Eye (tissue), 1 donor: Measurements from ENCODE around the gene SULT1A3.
"Not testable (repeated sequence)": the region's sequence is repeated elsewhere in the genome, so short reads cannot be mapped to it uniquely, and the experiment has no call there.

Experiments
- DNase-seq: peaks from one replicate; pipeline ENCODE4 v3.0.0-alpha.2; 2015

SULT1A3 gene

DNA sequence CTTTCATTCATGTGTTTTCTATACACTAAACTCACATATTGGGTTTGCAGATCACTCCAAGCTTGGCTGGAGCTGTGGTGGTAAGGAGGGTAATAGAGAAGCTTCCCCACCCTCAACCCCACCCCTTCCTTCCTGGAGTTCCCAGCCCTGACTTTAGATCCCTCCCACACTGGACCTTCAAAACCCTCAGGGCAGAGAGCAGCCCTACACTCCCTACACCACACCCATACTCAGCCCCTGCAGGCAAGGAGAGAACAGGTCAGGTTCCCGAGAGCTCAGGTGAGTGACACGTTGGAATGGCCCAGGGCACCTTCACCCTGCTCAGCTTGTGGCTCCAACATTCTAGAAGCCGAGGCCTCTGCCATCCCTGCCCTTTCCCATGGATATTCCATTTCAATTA lies at the start of gene SULT1A3:
Gene SULT1A3 (plus strand): TSS at position 207 of the 400 bp plus-strand sequence. CDS start 1,474 bp downstream, outside the sequence.
- not testable (repeated sequence) for DNase-seq

DNA sequence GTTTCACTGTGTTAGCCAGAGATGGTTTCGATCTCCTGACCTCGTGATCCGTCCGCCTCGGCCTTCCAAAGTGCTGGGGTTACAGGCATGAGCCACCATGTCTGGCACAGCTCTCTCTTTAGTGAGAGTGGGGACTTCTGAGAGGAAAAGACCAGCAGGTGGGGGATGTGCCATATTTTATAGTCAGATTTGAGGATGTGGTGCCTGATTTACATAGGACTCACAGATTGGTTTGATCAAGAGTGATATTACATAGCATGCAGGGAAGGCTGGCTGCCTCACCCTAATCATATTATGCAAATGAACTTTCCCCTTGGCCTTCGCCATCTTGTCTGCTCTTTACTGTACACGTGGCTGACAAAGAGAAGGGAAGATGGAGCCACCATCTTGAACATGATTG lies 48.0 kb upstream of the SULT1A3 start:
- no peak for DNase-seq

DNA sequence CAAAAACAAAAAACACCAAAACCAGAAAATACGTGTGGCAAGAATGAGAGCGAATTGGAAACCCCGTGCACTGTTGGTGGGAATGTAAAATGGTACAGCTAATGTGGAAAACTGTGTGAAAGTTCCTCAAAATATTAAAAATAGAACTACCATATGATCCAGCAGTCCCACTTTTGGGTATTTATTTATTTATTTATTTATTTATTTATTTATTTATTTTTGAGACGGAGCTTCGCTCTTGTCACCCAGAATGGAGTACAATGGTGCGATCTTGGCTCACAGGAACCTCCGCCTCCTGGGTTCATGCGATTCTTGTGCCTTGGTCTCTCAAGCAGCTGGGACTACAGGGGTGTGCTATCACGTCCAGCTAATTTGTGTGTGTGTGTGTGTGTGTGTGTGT lies 46.5 kb upstream of the SULT1A3 start:
- DNase-seq: no peak

DNA sequence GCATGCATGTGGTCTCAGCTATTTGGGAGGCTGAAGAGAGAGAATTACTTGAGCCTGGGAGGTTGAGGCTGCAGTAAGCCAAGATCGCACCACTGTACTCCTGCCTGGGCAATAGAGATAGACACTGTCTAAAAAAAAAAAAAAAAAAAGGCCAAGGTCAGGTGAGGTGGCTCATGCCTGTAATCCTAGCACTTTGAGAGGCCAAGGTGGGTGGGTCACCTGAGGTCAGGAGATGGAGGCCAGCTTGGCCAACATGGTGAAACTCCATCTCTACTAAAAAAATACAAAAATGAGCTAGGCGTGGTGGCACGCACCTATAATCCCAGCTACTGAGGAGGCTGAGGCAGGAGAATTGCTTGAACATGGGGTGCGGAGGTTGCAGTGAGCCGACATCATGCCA lies 43.9 kb upstream of the SULT1A3 start:
- DNase-seq: no peak

DNA sequence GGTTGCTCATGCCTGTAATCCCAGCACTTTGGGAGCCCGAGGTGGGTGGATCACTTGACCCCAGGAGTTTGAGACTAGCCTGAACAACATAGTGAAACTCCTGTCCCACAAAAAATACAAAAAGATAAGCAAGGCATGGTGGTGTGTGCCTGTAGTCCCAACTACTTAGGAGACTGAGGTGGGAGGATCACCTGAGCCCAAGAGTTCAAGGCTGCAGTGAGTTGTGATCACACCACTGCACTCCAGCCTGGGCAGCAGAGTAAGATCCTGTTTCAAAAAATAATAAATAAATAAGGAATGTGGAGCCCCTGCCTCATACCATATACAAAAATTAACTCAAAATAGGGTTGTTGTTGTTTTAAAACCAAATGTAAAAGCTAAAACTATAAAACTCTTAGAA lies 41.8 kb upstream of the SULT1A3 start:
- DNase-seq: no peak

DNA sequence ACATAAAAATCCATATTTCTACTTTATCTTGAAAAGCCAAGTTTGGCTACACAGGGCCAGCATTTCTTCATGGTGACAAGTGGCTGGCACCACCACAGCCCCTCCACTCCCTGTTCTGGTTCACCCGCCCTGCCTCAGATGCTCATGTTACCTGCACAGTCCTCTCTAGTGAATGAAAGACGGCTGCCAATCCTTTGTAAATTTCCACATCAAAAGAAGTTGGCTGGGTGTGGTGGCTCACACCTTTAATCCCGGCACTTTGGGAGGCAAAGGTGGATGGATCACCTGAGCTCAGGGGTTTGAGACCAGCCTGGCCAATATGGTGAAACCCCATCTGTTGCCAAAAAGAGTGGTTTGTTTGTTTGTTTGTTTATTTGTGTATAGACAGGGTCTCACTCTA lies 35.5 kb upstream of the SULT1A3 start:
- DNase-seq: no peak

DNA sequence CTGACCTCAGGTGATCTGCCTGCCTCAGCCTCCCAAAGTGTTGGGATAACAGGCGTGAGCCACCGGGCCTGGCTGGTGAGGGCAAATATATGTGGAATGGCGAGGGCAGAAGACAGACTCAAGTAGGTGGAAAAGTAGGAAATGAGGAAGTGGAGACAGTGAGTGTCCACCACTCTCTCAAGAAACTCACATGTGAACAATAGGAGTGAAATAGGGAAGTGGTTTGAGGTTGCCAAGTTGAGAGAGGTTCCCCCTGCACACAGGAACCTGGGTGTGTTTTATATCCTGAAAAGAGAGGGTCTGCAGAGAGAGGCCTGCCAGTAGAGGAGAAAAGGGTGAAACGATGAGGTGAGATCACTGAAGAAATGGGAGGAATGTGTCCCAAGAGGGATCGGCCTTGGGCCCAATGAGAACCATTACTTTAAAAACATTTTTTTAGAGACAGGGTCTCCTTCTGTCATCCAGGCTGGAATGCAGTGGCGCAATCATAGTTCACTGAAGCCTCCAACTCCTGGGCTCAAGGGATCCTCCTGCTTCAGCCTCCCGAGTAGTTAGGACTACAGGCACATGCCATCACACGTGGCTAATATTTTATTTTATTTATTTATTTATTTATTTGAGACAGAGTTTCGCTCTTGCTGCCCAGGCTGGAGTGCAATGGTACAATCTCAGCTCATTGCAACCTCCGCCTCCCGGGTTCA lies 32.7 kb upstream of the SULT1A3 start:
- DNase-seq: no peak

DNA sequence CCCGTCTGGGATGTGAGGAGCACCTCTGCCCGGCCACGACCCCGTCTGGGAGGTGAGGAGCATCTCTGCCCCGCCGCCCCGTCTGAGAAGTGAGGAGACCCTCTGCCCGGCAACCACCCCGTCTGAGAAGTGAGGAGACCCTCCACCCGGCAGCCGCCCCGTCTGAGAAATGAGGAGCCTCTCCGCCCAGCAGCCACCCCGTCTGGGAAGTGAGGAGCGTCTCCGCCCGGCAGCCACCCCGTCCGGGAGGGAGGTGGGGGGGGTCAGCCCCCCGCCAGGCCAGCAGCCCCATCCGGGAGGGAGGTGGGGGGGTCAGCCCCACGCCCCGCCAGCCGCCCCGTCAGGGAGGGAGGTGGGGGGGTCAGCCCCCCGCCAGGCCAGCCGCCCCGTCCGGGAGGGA lies 30.3 kb upstream of the SULT1A3 start:
- not testable (repeated sequence) for DNase-seq

DNA sequence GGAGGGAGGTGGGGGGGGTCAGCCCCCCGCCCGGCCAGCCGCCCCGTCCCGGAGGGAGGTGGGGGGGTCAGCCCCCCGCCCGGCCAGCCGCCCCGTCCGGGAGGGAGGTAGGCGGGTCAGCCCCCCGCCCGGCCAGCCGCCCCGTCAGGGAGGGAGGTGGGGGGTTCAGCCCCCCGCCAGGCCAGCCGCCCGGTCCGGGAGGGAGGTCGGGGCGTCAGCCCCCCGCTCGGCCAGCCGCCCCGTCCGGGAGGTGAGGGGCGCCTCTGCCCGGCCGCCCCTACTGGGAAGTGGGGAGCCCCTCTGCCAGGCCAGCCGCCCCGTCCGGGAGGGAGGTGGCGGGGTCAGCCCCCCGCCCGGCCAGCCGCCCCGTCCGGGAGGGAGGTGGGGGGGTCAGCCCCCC lies 29.6 kb upstream of the SULT1A3 start:
- not testable (repeated sequence) for DNase-seq

DNA sequence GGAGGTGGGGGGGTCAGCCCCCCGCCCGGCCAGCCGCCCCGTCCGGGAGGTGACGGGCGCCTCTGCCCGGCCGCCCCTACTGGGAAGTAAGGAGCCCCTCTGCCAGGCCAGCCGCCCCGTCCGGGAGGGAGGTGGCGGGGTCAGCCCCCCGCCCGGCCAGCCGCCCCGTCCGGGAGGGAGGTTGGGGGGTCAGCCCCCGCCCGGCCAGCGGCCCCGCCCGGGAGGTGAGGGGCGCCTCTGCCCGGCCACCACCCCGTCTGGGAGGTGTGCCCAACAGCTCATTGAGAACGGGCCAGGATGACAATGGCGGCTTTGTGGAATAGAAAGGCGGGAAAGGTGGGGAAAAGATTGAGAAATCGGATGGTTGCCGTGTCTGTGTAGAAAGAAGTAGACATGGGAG lies 28.9 kb upstream of the SULT1A3 start:
- not testable (repeated sequence) for DNase-seq

DNA sequence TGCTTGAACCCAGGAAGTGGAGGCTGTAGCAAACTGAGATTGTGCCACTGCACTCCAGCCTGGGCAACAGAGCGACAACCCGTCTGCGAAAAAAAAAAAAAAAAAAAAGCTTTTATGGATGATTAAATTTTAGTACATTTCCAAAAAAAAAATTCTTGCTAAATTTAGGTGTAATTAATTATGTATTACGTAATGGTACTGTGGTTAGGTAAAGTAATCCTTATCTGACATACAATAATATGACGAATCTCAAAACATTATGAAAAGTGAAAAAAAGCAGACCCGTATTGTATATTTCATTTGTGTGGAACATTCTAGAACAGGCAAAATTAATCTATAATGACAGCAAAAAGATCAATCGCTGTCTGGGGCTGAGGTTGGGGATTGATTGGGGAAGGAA lies 26.0 kb upstream of the SULT1A3 start:
- no peak for DNase-seq

DNA sequence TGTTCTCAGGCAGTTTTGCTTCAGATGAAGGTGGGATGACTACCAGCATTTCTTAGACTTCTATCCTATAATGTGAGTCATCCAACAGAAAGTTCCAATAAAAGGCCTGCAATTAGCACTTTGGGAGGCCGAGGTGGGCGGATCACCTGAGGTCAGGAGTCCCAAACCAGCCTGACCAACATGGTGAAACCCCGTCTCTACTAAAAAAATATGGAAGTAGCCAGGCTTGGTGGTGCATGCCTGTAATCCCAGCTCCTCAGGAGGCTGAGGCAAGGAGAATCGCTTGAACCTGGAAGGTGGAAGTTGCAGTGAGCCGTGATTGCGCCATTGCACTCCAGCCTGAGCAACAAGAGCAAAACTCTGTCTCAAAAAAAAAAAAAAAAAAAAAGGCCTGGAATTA lies 22.2 kb upstream of the SULT1A3 start:
- not testable (repeated sequence) for DNase-seq

DNA sequence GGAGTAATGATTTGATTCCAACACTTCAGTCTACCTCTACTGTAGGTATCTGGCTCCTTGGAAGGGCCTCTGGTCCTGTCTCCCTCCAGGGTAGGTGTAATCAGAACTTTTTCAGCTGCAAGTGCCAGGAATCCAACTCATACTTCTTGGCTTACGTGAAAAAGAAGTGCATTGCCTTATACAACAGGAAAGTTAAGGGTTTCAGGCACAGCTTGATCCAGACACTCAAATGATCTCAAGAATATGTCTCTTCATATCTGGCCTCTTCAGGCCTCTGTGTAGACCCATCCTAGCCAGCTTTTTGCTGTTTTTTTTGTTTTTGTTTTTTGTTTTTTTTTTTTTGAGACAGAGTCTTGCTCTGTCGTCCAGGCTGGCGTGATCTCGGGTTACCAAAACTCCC lies 19.9 kb upstream of the SULT1A3 start:
- DNase-seq: no peak

DNA sequence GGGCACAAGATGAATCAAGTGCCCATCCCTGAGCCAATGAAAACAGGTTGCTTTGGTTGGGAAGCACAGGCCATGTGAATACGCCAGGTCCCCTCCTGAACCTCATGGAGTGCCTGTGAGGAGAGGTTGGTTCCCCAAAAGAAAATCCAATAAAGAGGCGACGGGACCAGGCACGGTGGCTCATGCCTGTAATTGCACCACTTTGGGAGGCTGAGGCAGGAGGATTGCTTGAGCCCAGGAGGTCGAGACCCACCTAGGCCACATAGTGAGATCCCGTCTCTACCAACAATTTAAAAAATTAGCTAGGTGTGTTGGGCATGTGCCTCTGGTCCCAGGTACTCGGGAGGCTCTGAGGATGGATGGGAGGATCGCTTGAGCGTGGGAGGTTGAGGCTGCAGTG lies 19.1 kb upstream of the SULT1A3 start:
- DNase-seq: no peak

DNA sequence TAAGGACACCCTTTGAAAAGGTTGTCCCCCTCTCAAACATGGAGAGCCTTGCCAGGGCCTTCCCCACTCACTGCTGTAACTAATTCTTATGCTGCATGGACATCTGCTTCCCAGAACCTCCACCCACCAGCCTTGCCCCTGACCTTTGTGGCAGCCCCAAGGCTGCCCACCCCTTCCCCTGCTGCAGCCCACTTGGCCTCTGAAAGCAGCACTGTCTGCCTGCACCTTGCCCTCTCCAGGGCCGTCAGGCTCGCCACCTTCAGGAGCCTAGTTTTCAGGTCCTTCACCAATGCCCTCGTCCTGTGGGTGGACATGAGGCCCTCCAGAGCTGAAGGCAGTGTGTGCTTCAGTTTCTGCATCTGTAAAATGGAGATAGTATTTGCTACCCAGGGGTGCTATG lies 18.3 kb upstream of the SULT1A3 start:
- DNase-seq: no peak

DNA sequence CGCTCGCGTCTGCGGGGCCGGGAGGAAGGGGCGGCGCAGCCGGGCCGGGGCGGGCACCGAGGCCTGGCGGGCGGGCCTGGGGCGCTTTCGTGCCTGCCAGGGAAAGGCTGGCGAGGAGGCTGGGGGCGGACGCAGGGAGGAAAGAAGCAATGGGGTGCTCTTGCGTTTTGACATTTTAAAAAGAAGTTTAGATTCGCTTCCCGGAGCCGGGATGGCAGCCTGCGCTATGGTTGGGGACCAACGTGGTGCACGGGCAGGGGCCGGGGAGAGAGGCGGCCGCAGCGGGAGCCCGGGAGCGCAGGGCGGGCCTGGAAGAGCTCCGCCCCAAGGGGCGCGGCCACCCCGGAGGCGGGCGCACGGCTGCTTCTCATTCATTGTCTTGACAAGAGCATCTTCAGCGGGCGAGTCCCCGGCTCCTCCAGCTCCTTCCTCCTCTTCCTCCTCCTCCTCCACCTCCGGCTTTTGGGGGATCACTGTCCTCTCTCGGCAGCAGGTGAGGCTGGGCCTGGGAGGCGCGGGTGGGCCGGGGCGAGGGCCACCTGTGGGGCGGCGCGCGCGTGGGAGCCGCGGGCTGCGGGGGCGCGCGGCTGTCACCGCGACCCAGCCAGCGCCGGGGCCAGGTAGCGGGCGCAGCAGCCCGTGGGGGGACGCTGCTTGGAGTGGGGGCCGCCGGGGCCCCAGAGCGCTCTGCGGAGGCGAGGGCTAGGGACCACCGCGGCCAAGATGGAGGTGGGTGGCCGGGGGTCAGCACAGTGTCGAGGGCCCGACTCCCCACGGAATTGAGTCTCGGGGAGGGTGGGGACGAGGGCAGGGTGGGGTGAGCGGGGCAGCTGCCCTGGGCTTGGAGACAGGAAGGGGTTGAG lies 15.6 kb upstream of the SULT1A3 start, which contains the start of gene CORO1A:
Gene CORO1A (plus strand): TSS at position 370 of the 863 bp plus-strand sequence. CDS start 1,608 bp downstream, outside the sequence.
- peak; percentile 92 for DNase-seq

DNA sequence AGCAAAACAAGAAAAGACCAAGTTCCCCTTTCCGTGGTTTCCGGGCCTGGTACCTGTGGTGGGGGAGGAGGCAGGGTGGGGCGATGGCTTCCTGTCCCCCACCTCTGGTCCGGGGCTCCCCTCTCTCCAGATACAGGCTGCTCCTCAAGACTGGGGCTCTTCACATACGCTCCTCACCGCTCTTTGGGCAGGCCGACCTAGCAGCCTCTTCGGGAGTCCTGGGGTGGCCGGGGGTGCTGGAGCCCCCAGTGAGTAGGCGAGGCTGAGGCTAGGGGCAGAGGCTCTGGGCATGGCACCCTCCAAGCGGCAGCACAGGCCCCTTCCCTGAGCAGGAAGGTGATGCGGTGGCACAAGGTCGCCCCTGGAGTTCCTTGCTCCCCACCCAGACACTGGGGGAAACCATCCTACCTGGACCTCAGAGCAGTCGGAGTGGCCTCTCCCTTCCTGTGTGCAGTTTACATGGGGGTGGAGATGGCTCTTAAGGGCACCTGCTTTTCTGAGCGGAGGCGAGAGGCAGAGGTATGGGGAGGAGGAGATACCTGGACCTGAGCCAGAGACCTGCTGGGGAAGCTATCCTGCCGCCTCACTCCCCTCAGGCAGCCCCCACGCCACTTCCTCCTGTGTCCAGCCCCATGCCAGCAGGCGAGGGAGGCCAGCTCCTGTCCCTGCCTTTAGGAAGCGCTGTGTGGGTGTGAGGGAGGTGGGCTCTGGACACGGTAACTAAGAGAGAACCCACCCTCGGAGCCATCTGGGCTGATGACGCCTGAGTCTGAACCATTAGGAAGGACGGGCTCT lies 14.8 kb upstream of the SULT1A3 start:
- DNase-seq: no peak

DNA sequence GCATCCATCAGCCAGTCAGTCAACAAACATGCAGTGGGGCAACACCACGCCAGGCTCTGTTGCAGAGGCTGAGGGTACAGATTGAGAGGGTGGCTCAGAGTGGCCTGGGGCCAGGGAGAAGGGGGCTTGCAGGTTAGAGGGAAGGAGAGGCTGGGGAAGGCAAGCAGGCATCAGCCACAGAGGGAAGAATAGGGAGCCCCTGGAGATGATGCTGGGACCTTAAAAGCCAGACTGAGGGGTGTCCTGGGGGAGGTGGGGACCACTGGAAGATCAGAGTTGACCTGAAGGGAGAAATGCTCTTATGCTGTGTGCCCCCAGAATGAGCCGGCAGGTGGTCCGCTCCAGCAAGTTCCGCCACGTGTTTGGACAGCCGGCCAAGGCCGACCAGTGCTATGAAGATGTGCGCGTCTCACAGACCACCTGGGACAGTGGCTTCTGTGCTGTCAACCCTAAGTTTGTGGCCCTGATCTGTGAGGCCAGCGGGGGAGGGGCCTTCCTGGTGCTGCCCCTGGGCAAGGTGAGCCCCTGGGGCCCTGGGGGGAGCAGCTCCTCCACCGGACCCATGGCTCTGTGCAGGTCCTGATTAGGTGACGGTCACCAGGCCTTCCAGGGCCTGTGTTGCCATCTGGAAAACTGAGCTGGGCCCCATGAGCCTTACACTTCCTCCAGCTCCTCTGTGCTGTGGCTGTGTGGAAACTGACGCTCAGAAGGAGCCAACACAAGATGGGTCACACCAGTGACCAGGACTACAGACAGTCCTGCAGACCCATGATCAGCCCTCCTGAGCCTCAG lies 14.0 kb upstream of the SULT1A3 start:
- no peak for DNase-seq

DNA sequence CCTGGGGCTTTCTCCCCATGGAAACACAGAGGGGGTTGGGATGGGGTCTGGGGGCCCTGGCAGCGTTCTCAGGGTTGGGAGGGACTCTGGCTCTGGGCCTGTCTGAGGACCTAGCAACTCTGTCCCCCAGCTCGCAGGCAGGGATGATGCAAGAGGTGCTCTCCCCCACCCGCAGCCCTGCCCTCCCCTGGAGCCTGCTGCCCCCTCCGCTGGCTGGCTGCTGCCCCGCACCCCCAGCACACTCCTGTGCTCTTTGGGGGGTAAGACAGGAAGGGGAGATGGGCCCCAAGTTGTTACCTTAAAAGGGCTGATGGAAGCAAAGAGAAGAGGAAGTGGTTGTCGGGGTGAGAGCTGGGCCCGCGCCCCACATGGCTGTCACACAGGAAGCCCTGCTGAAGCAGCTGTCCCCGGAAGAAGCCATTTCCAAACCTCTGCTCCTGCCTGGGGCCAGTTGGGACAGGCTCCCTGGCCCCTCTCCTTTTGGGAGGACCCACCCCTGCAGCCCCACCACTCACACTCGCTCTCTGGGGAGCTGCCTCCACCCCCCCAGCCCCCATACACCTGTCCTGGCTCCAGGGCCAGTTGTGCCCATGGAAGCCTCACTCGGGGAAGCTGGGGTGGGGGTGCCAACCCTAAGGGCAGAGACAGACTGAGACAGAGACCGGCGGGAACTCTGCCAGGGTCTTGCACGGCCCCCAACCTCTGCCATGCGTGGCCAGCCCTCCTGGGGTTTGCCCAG lies 13.2 kb upstream of the SULT1A3 start:
- no peak for DNase-seq

DNA sequence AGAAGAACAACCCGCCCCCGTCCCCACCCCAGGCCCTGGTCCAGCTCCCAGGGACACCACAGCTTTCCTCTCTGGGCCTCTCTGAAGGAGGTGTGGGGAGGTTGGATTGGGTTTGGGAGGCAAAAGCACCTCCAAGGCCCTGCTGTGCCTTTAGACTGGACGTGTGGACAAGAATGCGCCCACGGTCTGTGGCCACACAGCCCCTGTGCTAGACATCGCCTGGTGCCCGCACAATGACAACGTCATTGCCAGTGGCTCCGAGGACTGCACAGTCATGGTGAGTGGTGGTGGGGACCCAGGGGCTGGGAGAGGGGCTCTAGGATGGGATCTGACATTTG lies 12.6 kb upstream of the SULT1A3 start:
- DNase-seq: no peak

DNA sequence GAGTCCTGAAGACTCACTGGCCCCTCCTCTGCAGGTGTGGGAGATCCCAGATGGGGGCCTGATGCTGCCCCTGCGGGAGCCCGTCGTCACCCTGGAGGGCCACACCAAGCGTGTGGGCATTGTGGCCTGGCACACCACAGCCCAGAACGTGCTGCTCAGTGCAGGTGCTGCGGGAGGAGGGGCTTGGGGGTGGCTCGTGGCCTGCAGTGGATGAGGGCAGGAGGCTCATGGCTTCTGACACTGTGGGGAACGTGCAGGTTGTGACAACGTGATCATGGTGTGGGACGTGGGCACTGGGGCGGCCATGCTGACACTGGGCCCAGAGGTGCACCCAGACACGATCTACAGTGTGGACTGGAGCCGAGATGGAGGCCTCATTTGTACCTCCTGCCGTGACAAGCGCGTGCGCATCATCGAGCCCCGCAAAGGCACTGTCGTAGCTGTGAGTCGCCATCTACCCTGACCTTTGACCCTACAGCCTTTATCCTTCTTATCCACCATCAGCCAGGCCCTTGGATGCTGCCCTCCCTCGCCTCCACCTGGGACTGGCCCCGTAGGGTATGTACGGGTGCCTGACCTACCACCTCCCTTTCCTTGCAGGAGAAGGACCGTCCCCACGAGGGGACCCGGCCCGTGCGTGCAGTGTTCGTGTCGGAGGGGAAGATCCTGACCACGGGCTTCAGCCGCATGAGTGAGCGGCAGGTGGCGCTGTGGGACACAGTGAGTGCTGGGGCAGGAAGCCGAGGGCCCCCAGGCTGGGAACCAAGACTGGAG lies 12.1 kb upstream of the SULT1A3 start:
- DNase-seq: peak; percentile 44
